ENCODE measurements around the gene ST6GAL2.

The ST6GAL2 gene

GRCh38 chr2:106828119-106828518, 57.8 kb downstream of the ST6GAL2 start:
- no peak for DNase-seq (ENCODE audit: low spot score)

GRCh38 chr2:106827158-106827557, 58.8 kb downstream of the ST6GAL2 start:
- DNase-seq (ENCODE audit: low spot score): no peak

GRCh38 chr2:106825161-106825560, 60.8 kb downstream of the ST6GAL2 start:
- no peak for DNase-seq (ENCODE audit: low spot score)

- no peak for DNase-seq (ENCODE audit: low spot score)
Observed at GRCh38 chr2:106816974-106817373, 69.0 kb downstream of the ST6GAL2 start.

GRCh38 chr2:106812841-106813240, 73.1 kb downstream of the ST6GAL2 start:
- DNase-seq (ENCODE audit: low spot score): no peak

- DNase-seq (ENCODE audit: low spot score): no peak
Observed at GRCh38 chr2:106812383-106812782, 73.6 kb downstream of the ST6GAL2 start.

- no peak for DNase-seq (ENCODE audit: low spot score)
Observed at GRCh38 chr2:106805716-106806115, 80.3 kb downstream of the ST6GAL2 start.

- DNase-seq (ENCODE audit: low spot score): no peak
Observed at GRCh38 chr2:106804161-106804560, 81.8 kb downstream of the ST6GAL2 start.

- DNase-seq (ENCODE audit: low spot score): peak; percentile 37
Observed at GRCh38 chr2:106800976-106801655, 84.9 kb downstream of the ST6GAL2 start.

GRCh38 chr2:106800180-106800579, 85.8 kb downstream of the ST6GAL2 start:
- no peak for DNase-seq (ENCODE audit: low spot score)

GRCh38 chr2:106798826-106799552, 87.0 kb downstream of the ST6GAL2 start:
- no peak for DNase-seq (ENCODE audit: low spot score)

- DNase-seq (ENCODE audit: low spot score): no peak
Observed at GRCh38 chr2:106797494-106797893, 88.5 kb downstream of the ST6GAL2 start.

- no peak for DNase-seq (ENCODE audit: low spot score)
Observed at GRCh38 chr2:106792671-106793070, 93.3 kb downstream of the ST6GAL2 start.

- DNase-seq (ENCODE audit: low spot score): no peak
Observed at GRCh38 chr2:106789185-106789584, 96.8 kb downstream of the ST6GAL2 start.

GRCh38 chr2:106782681-106783080, 103.3 kb downstream of the ST6GAL2 start:
- DNase-seq (ENCODE audit: low spot score): no peak

GRCh38 chr2:106781196-106781595, 104.8 kb downstream of the ST6GAL2 start:
- DNase-seq (ENCODE audit: low spot score): no peak

GRCh38 chr2:106771811-106772210, 114.2 kb downstream of the ST6GAL2 start:
- no peak for DNase-seq (ENCODE audit: low spot score)

GRCh38 chr2:106770986-106771385, 115.0 kb downstream of the ST6GAL2 start:
- no peak for DNase-seq (ENCODE audit: low spot score)

GRCh38 chr2:106764614-106765013, 121.4 kb downstream of the ST6GAL2 start:
- DNase-seq (ENCODE audit: low spot score): no peak

- DNase-seq (ENCODE audit: low spot score): peak; percentile 23
Observed at GRCh38 chr2:106759966-106760365, 126.0 kb downstream of the ST6GAL2 start.

GRCh38 chr2:106758901-106759497, 127.0 kb downstream of the ST6GAL2 start:
- no peak for DNase-seq (ENCODE audit: low spot score)
